Stimulated activated CD4-positive, alpha-beta T cell treated with anti-CD3 and anti-CD28 coated beads, Interleukin-4, amount 100 ng/mL, for 24 hours (primary cell): Measurements from ENCODE around the gene RELL1.

Experiments used
- DNase-seq: peaks from one replicate; pipeline ENCODE4 v3.0.0-alpha.2; 2020

RELL1 gene

DNA sequence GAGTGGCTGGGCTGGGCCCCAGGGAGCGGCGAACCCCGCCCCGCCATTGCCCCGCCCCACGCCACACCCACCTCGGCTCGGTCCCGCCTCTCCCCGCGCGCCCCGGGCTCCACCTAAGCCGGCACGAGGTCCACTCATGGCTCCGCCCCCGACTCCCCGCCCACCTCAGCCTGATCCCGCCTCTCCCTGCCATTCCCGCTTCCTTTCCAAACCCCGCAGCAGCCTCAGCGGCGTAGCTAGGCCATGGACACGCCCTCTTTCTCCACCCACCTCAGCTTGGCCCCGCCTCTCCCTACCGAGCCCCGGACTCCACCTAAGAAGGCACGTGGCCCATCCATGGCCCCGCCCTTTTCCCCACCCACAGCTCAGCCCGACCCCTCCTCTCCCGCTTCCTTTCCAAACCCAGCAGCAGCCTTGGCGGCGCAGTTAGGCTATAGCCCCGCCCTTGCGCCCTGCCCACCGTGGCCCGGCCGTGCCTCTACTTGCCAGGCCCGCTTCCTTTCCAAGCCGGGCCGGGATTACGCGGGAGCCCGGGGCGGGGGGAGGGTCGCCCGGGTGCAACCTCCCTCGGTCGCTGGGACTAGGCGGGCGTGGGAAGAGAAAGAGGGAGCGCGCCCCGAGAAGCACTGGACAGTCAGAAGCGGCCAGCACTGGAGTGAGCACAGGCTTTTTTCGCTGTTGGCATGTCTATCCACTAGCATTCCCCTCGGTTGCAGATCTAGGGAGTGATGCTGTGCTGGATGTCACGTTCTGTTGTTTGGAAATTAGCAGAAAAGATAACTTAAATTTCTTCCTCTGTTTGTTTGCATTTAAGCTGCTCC, at the start of gene RELL1:
TSS of gene RELL1 (minus strand) at position 4 of the 821 bp plus-strand sequence. CDS start 89 bp downstream, outside the sequence.
- DNase-seq: peak; percentile 98

- no peak for DNase-seq
Measured at GRCh38 chr4:37735578-37735977, 49.4 kb upstream of the RELL1 start.

DNA sequence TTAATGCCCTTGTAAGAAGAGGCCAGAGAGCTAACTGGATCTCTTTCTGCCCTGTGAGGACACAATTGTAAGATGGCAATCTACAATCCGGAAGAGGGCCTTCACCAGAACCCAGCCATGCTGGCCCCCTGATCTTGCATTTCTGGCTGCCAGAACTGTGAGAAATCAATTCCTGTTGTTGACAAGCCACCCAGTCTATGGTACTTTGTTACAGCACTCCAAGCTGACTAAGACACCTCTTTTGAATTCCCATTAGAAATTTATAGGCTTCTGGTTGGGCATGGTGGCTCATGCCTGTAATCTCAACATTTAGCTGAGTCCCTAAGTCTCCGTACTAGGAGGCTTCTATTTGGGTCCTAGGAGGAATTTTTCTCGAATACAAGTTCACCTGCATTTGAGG, 48.8 kb upstream of the RELL1 start:
- no peak for DNase-seq

GRCh38 chr4:37733240-37733867, 47.2 kb upstream of the RELL1 start:
- DNase-seq: no peak

- DNase-seq: no peak
Measured at GRCh38 chr4:37732526-37733186, 46.5 kb upstream of the RELL1 start.

GRCh38 chr4:37729649-37730004, 43.5 kb upstream of the RELL1 start:
- no peak for DNase-seq

- DNase-seq: no peak
Measured at GRCh38 chr4:37728064-37728463, 41.9 kb upstream of the RELL1 start.

- DNase-seq: no peak
Measured at GRCh38 chr4:37727635-37728034, 41.5 kb upstream of the RELL1 start.

- DNase-seq: no peak
Measured at GRCh38 chr4:37726666-37727065, 40.5 kb upstream of the RELL1 start.

DNA sequence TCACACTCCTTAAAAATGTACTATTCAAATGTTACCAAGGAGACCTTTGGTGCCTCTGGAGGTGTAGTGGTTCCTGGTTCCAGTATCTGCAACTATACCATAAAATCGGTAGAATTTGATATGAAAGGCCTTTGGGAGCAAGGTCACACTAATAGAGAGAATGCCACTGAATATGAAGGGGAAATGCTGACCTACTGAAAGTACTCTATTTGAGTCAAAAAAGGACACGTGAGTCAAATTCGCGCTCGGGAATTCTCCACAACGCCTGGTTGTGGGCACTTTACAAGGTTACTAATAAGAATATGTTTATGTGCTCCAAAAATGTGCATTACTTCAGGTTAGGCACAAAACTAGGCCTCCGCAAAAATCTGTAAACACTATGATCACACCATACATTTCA, 39.5 kb upstream of the RELL1 start:
- no peak for DNase-seq

GRCh38 chr4:37723067-37723466, 36.9 kb upstream of the RELL1 start:
- no peak for DNase-seq

DNA sequence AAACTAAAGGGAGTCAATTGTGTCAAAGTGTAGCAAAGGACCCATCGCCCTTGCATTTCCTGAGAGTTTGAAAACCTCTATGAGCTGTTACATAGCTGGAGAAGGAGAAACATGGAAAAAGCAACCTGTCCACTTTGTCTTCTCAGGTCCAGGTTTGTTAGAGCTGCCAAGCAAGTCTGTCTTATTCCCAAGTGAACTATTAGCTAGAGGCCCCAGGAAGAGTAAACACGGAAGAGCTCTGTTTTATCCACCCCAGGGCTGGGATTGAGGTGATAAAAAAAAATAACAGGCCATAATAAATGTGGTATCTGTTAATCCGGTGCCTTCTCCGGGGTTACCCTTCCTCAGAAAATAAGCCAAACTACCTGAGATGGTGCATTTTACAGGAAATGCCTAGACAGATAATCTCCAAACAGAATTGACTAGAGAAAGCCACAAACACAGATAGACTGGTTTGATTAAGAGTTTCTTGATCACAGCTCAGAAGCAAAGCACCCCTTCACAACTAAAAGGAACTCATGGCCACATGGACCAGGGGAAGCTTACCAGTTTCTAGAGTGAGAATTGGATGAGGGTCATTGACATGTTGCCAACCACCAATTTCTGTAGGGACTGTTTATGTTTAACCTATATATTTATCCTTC, 35.9 kb upstream of the RELL1 start:
- no peak for DNase-seq

DNA sequence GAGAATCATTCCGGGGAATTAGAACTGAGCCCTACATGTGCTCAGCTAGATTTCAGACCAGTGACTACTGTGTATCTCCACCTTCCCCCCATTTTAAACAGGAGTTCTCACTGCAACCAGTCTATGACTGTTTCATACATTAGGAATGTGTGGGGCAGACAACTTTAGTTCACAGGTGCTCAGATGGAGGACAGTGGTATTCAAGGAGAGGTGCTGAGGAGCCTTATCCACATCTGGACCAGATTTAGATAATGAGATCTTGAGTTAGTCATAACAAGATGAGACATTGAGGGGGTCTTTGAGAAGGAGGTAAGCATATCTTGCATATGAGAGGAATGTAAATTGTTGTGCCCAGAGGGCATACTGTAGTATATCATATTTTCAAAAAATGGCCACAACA, 32.8 kb upstream of the RELL1 start:
- DNase-seq: no peak

DNA sequence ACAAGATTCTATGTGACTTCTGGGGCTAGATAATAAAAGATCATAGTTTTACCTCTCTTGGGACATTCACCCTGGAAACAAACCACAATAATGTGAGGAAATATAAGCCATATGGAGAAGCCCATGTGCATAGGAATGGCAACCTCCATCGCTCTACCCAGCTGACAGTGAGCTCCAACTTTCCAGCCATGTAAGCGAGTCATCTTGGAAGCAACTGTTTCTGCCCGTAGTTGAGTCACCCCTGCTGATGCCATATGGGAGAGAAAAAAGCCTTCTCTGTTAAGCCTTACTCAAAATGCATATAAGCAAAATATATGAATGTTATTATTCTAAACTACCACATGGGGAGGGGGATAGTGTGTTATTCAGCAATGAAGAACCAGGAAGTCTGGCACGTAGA, 31.4 kb upstream of the RELL1 start:
- no peak for DNase-seq

DNA sequence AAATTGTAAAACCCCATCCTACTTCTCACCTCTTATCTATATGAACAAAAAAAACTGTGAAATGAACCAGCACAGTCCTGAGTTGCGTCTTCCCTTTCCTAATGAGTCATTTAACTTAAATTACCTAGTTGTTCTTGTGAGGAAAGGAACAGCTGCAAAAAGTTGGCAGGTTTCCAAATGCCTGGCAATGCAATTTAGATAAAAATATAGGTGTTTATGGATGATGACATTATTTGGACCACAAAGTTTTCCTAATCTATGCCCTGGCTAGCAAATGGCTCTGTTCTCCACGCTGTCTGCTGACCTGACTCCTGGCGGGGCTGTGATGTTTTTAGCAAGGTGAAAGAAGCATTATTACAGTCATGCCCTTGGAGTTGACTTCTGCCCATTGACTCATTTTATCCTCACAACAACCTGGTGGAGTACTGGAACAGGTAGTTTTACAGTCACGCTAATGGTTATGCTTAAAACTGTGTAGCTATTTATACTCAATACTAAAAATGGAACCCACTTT, 29.8 kb upstream of the RELL1 start:
- peak; percentile 16 for DNase-seq

DNA sequence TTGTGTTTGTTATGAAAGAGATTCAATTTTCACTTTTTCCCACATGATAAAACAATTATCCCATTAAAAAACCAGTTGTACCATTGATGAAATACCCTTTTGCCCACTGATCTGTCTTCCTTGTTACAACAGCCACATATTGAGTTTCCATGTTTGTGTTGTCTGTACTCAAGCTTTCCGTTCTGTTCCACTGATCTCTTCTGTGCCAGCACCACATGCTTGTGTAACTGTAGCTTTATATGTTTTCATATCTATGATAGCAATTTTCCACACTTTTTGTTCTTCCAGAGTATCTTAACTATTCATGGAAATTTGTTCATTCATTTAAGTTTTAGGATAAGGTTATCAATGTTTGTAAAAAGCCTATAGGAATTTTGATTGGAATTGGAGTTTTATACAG, 24.3 kb upstream of the RELL1 start:
- no peak for DNase-seq

DNA sequence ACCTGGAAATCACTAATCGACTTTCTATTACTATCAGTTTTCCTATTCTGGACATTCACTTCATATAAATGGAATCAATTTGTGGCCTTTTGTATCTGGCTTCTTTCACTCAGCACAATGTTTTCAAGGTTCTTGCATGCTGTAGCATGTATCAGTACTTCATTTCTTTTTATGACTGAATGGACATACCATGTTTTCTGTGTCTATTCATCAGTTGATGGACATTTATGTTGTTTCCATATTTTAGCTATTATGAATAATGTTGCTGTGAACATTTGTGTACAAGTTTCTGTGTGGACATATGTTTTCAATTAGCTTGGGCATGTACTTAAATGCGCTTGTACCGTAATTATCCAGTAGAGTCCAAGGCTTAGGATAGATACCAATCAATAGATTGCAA, 19.9 kb upstream of the RELL1 start:
- DNase-seq: no peak

GRCh38 chr4:37705571-37705970, 19.4 kb upstream of the RELL1 start:
- DNase-seq: no peak

GRCh38 chr4:37699868-37700481, 13.8 kb upstream of the RELL1 start:
- no peak for DNase-seq

GRCh38 chr4:37697566-37697965, 11.4 kb upstream of the RELL1 start:
- no peak for DNase-seq

- DNase-seq: no peak
Measured at GRCh38 chr4:37693450-37694190, 7.4 kb upstream of the RELL1 start.

DNA sequence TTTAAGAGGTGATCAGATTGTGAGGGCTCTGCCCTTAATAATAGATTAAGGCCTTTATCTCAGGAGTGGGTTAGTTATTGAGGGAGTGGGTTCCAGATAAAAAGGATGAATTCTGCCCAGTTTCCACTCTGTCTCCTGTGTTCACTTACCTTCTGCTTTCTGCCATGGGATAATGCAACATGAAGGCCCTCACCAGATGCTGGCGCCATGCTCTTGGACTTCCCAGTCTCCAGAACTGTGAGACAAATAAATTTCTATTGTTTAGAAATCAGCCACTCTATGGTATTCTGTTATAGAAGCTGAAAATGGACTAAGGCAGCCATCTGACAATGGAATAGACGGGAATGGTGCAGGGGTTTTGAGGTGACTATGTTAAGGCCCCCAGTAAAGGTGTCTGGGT, 6.9 kb upstream of the RELL1 start:
- no peak for DNase-seq
